Tibial nerve (tissue), 4 donors: ENCODE measurements around the gene DNAJC4. TPM values are rescaled to one million over a fixed set of nuclear protein-coding genes. Genes with fewer than 3 reads are reported as not detected.

Experiments
- DNase-seq, 2 donors: peaks; one replicate each; pipeline ENCODE4 v3.0.0-alpha.2; 2019; ENCODE audit warnings: low spot score in 2 of 2
- H3K27ac ChIP-seq, 4 donors: fragments of 200-600 bp; sonication (generic) in 3 of 4; one replicate each; pipeline ENCODE4 v1.5.1; 2017 to 2019; ENCODE audit warnings: mild to moderate bottlenecking in 1 of 4
- H3K27me3 ChIP-seq, 2 donors: fragments of 200-600 bp; sonication (generic) in 1 of 2; one replicate each; pipeline versions ENCODE4 v1.5.1 to v1.6.0; 2017 to 2019
- H3K36me3 ChIP-seq, 3 donors: fragments of 200-600 bp; sonication (generic); one replicate each; pipeline ENCODE4 v1.5.1; 2018 to 2019
- H3K4me1 ChIP-seq, 4 donors: fragments of 200-600 bp; sonication (generic) in 3 of 4; one replicate each; pipeline ENCODE4 v1.5.1; 2017 to 2019
- H3K4me3 ChIP-seq, 4 donors: fragments of 200-600 bp; sonication (generic) in 3 of 4; one replicate each; pipeline ENCODE4 v1.5.1; 2017 to 2019; ENCODE audit warnings: mild to moderate bottlenecking in 1 of 4, moderate library complexity in 1 of 4
- H3K9me3 ChIP-seq, 4 donors: fragments of 200-600 bp; sonication (generic) in 3 of 4; one replicate each; pipeline ENCODE4 v1.5.1; 2017 to 2019
- CTCF ChIP-seq, 5 experiments: fragments of 200-600 bp in 3 of 5; fragments of 450-650 bp in 2 of 5; sonication (generic) in 3 of 5; IDR thresholded peaks; one replicate each; pipeline ENCODE4 v1.5.1; 2016 to 2019; ENCODE audit warnings: antibody characterized with exemption in 5 of 5, mild to moderate bottlenecking in 3 of 5, moderate library complexity in 2 of 5
- EP300 ChIP-seq, 2 donors: sonication (generic); formaldehyde crosslinking; IDR thresholded peaks; one replicate each; pipeline ENCODE4 v1.6.1; 2017; ENCODE audit warnings: antibody characterized with exemption in 2 of 2, mild to moderate bottlenecking in 1 of 2
- POLR2A ChIP-seq, 2 donors: fragments of 450-650 bp; IDR thresholded peaks; one replicate each; pipeline ENCODE4 v1.6.1; 2017; ENCODE audit warnings: antibody characterized with exemption in 2 of 2, mild to moderate bottlenecking in 2 of 2, moderate library complexity in 2 of 2
- WGBS, 2 donors: methylation state at CpG; one replicate each; pipeline ENCODE4 v1.1.5; 2018; 5-methylcytosine and 5-hydroxymethylcytosine counted together
- total RNA-seq, 4 donors: library from RNA; depleted of rRNA; stranded (reverse); fragments of >200 nt; gene quantifications; one replicate each; pipeline ENCODE4 v1.1.0, GENCODE V29; 2016

Gene DNAJC4
- total RNA-seq, 4 donors from 2014 or later, result 20.1 to 42.0 (median 25.8) TPM

DNA sequence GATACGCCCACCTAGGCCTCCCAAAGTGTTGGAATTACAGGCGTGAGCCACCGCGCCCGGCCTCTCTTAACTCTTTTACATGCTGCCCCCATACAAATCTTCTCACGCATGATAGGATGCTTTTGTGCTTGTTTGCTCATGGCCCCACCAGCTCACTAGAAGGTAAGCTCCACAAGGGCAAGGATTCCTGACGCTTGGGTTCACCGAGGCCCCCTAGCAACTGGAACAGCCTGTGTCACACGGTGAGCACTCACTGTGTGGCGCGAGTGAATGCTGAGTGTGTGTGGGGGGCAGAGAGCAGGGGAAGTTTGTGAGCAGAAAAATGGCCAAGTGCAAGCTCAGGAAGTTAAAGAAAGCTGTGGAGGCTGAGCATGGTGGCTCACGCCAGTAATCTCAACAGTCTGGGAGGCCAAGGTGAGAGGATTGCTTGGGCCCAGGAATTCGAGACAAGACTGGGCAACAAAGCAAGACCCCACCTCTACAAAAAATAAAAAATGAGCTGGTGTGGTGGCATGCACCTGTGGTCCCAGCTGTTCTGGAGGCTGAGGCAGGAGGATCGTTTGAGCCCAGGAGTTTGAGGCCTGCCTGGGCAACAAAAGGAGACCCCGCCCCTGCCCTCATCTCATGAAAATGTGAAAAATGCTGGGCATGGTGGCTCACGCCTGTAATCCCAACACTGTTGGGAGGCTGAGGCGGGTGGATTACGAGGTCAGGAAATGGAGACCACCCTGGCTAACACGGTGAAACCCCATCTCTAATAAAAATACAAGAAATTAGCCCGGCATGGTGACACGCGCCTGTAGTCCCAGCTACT lies 51.8 kb downstream of the DNAJC4 start:
- no peak for TF ChIP-seq CTCF (IDR thresholded peaks at IDR 0.05)
- TF ChIP-seq POLR2A (IDR thresholded peaks at IDR 0.05), result no peak
- no peak for TF ChIP-seq EP300 (IDR thresholded peaks at IDR 0.05)
- WGBS, 2 donors, result 94% methylated on average over 22 of the region's 22 CpGs
- Histone ChIP-seq H3K27ac (no peak overlapping the region), H3K4me1 (peaks cover 0 to 33% (median 21%) of the 10 kb centered on the region in 4 donors), H3K36me3 (peaks cover 0 to 40% (median 0%) of the 10 kb centered on the region in 3 donors), H3K9me3 (no peaks in the 10 kb centered on the region), H3K27me3 (no peaks in the 10 kb centered on the region), H3K4me3 (no peak overlapping the region)
- DNase-seq, result no peak

DNA sequence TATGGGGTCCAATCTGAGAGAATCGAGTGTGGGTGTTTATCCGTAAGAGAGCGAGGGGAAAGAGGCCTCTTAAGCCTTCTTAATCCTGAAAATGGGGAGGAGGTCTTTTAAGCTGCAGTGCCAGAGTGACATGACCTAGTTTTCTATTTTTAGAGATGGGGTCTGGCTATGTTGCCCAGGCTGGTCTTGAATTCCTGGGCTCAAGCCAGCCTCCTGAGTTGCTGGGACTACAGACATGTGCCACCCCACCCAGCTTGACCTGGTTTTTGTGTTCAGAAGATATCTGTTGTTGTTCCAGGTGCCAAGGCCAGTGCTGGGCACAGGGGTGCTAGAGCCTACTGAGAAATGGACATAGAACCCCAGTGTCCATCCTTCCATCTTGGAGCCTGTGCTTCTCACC lies 52.7 kb downstream of the DNAJC4 start:
- peak overlapping the region in 2 of 4 donors; percentile 93 to 98 for H3K27ac ChIP-seq
- H3K4me1 ChIP-seq, result peaks cover 0 to 30% (median 21%) of the 10 kb centered on the region in 4 donors
- no peak overlapping the region for H3K4me3 ChIP-seq
- 86 to 88% methylated on average over 3 of the region's 3 CpGs for WGBS, 2 donors
- DNase-seq, result no peak
- H3K9me3 ChIP-seq, result no peaks in the 10 kb centered on the region
- no peaks in the 10 kb centered on the region for H3K27me3 ChIP-seq
- TF ChIP-seq POLR2A (IDR thresholded peaks at IDR 0.05) (no peak), EP300 (IDR thresholded peaks at IDR 0.05) (no peak), CTCF (IDR thresholded peaks at IDR 0.05) (no peak)
- H3K36me3 ChIP-seq, result peaks cover 0 to 33% (median 0%) of the 10 kb centered on the region in 3 donors

Other genes with a start within 250 kb of the DNAJC4 start
- gene OTUB1, start 244.1 kb upstream of the DNAJC4 start, total RNA-seq, result 10 to 100 TPM; 35.0 to 86.7 (median 50.4) TPM
- gene FLRT1, start 194.6 kb upstream of the DNAJC4 start, total RNA-seq, result 1 to 10 TPM in 1 of 4 donors, under 1 TPM in 3; 0.39 to 2.1 (median 0.52) TPM
- gene MACROD1, start 64.4 kb upstream of the DNAJC4 start, total RNA-seq, result 10 to 100 TPM; 30.6 to 45.0 (median 35.0) TPM
- 100 to 1,000 TPM in 1 of 4 donors, 10 to 100 TPM in 3; 53.3 to 109 (median 79.8) TPM for gene STIP1, start 44.4 kb upstream of the DNAJC4 start, total RNA-seq
- gene FERMT3, start 23.8 kb upstream of the DNAJC4 start, total RNA-seq, result 10 to 100 TPM; 17.2 to 83.1 (median 29.6) TPM
- gene TRPT1, start 4.4 kb upstream of the DNAJC4 start, total RNA-seq, result 10 to 100 TPM; 64.9 to 74.7 (median 68.7) TPM
- gene NUDT22, start 4.3 kb upstream of the DNAJC4 start, total RNA-seq, result 10 to 100 TPM; 33.0 to 83.7 (median 60.2) TPM
- 100 to 1,000 TPM in 2 of 4 donors, 10 to 100 TPM in 2; 84.3 to 129 (median 109) TPM for gene VEGFB, start 4.0 kb downstream of the DNAJC4 start, total RNA-seq
- gene FKBP2, start 10.5 kb downstream of the DNAJC4 start, total RNA-seq, result 100 to 1,000 TPM in 1 of 4 donors, 10 to 100 TPM in 3; 38.2 to 101 (median 57.8) TPM
- 100 to 1,000 TPM in 1 of 4 donors, 10 to 100 TPM in 3; 79.7 to 187 (median 91.4) TPM for gene PPP1R14B, start 16.4 kb downstream of the DNAJC4 start, total RNA-seq
- 10 to 100 TPM; 18.0 to 44.4 (median 27.1) TPM for gene PLCB3, start 21.0 kb downstream of the DNAJC4 start, total RNA-seq
- 100 to 1,000 TPM; 110 to 143 (median 124) TPM for gene BAD, start 54.1 kb downstream of the DNAJC4 start, total RNA-seq
- 10 to 100 TPM; 12.5 to 25.7 (median 20.0) TPM for gene GPR137, start 55.3 kb downstream of the DNAJC4 start, total RNA-seq
- 1 to 10 TPM in 1 of 4 donors, not detected in 3; 1.2 TPM for gene KCNK4, start 60.8 kb downstream of the DNAJC4 start, total RNA-seq
- not detected for gene CATSPERZ, start 69.8 kb downstream of the DNAJC4 start, total RNA-seq
- 10 to 100 TPM; 26.0 to 39.3 (median 28.7) TPM for gene ESRRA, start 75.0 kb downstream of the DNAJC4 start, total RNA-seq
- gene TRMT112, start 87.0 kb downstream of the DNAJC4 start, total RNA-seq, result 100 to 1,000 TPM; 290 to 381 (median 327) TPM
- gene PRDX5, start 87.6 kb downstream of the DNAJC4 start, total RNA-seq, result 100 to 1,000 TPM; 142 to 246 (median 204) TPM
- gene CCDC88B, start 109.7 kb downstream of the DNAJC4 start, total RNA-seq, result 10 to 100 TPM in 3 of 4 donors, 1 to 10 TPM in 1; 6.9 to 48.0 (median 14.4) TPM
- gene RPS6KA4, start 128.6 kb downstream of the DNAJC4 start, total RNA-seq, result 10 to 100 TPM; 23.7 to 34.3 (median 26.2) TPM